Measurements from ENCODE around the gene MEX3C. TPM values are rescaled to one million over a fixed set of nuclear protein-coding genes. Genes with fewer than 3 reads are reported as not detected.

The MEX3C gene
- total and polyA plus RNA-seq, 2 donors (not counting 1 experiment from before 2014, with no cell fraction given) = 29.1 to 92.4 TPM

- H3K27ac Mint-ChIP-seq = no peak overlapping the region
- H3K4me1 Mint-ChIP-seq = no peaks in the 10 kb centered on the region
- Histone ChIP-seq H3K4me3 (ENCODE audit: control extremely low read depth in 1 of 5, extremely low read depth in 1 of 5, insufficient read depth in 1 of 5, low read depth in 2 of 5, low read length in 4 of 5) (no peak overlapping the region), H3K79me2 (ENCODE audit: control insufficient read depth, insufficient read depth, low read length) (no peaks in the 10 kb centered on the region), H4K20me1 (ENCODE audit: control insufficient read depth, insufficient read depth, low read length, poor library complexity, severe bottlenecking) (no peaks in the 10 kb centered on the region), H2AFZ (ENCODE audit: insufficient read depth, low read depth, low read length, poor library complexity, severe bottlenecking) (no peak overlapping the region), H3K27me3 (replicated peaks in 1 of 4; ENCODE audit: control extremely low read depth in 1 of 4, control insufficient read depth in 3 of 4, insufficient read depth in 4 of 4, low read length in 3 of 4) (no peaks in the 10 kb centered on the region), H3K4me2 (replicated peaks; ENCODE audit: low read depth, low read length, poor library complexity, severe bottlenecking) (no peak overlapping the region), H3K4me1 (ENCODE audit: control insufficient read depth in 2 of 2, insufficient read depth in 2 of 2, low read length in 2 of 2) (no peaks in the 10 kb centered on the region), H3K9ac (ENCODE audit: low read length) (no peak overlapping the region), H3K27ac (ENCODE audit: low read length in 2 of 2) (no peak overlapping the region), H3K9me3 (ENCODE audit: control extremely low read depth in 1 of 3, control insufficient read depth in 2 of 3, insufficient read depth in 1 of 3, low read length in 2 of 3) (peaks cover 0 to 7% (median 0%) of the 10 kb centered on the region in 3 donors), H3K36me3 (replicated peaks in 1 of 2; ENCODE audit: control extremely low read depth in 1 of 2, control insufficient read depth in 1 of 2, extremely low read depth in 1 of 2, insufficient read depth in 2 of 2, low read length in 1 of 2) (no peaks in the 10 kb centered on the region)
- intact Hi-C loops (cut with micrococcal nuclease) = no loop called here
- peaks cover 3% of the 10 kb centered on the region for H3K27me3 Mint-ChIP-seq
- no peak for ATAC-seq (ENCODE audit: low read depth)
- no peak overlapping the region for H3K4me3 Mint-ChIP-seq
- TF ChIP-seq EZH2 (IDR thresholded peaks at IDR 0.05; ENCODE audit: borderline replicate concordance, insufficient read depth, low read depth, low read length, poor library complexity, severe bottlenecking) (no peak), CTCF (IDR thresholded peaks at IDR 0.05) (no peak)
- ChIA-PET POLR2A (no interaction called here), CTCF (no interaction called here)
- no CpG with 5 or more reads among the region's 1 CpG for WGBS (ENCODE audit: insufficient coverage)
- no peaks in the 10 kb centered on the region for H3K9me3 Mint-ChIP-seq (ENCODE audit: insufficient read depth)
- no peak for DNase-seq
Observed at GRCh38 chr18:51227660-51228059, 30.2 kb upstream of the MEX3C start.

GRCh38 chr18:51226587-51227350 is 29.3 kb upstream of the MEX3C start:
- H3K4me3 ChIP-seq (ENCODE audit: control extremely low read depth in 1 of 5, extremely low read depth in 1 of 5, insufficient read depth in 1 of 5, low read depth in 2 of 5, low read length in 4 of 5) = no peak overlapping the region
- Mint-ChIP-seq H3K4me3 (no peak overlapping the region), H3K27ac (no peak overlapping the region), H3K27me3 (no peaks in the 10 kb centered on the region), H3K9me3 (ENCODE audit: insufficient read depth) (no peaks in the 10 kb centered on the region), H3K4me1 (no peaks in the 10 kb centered on the region)
- 100% methylated on average over 4 of the region's 4 CpGs for WGBS (ENCODE audit: insufficient coverage)
- no peak overlapping the region for H2AFZ ChIP-seq (ENCODE audit: insufficient read depth, low read depth, low read length, poor library complexity, severe bottlenecking)
- POLR2A ChIA-PET = no interaction called here
- DNase-seq (no peak), ATAC-seq (ENCODE audit: low read depth) (no peak)
- intact Hi-C loops (cut with micrococcal nuclease) = no loop called here
- H3K36me3 ChIP-seq (replicated peaks in 1 of 2; ENCODE audit: control extremely low read depth in 1 of 2, control insufficient read depth in 1 of 2, extremely low read depth in 1 of 2, insufficient read depth in 2 of 2, low read length in 1 of 2) = no peaks in the 10 kb centered on the region
- no peaks in the 10 kb centered on the region for H3K4me1 ChIP-seq (ENCODE audit: control insufficient read depth in 2 of 2, insufficient read depth in 2 of 2, low read length in 2 of 2)
- TF ChIP-seq CTCF (IDR thresholded peaks at IDR 0.05) (no peak), EZH2 (IDR thresholded peaks at IDR 0.05; ENCODE audit: borderline replicate concordance, insufficient read depth, low read depth, low read length, poor library complexity, severe bottlenecking) (no peak)
- H3K9me3 ChIP-seq (ENCODE audit: control extremely low read depth in 1 of 3, control insufficient read depth in 2 of 3, insufficient read depth in 1 of 3, low read length in 2 of 3) = peaks cover 0 to 7% (median 0%) of the 10 kb centered on the region in 3 donors
- CTCF ChIA-PET = no interaction called here
- no peak overlapping the region for H3K27ac ChIP-seq (ENCODE audit: low read length in 2 of 2)
- no peak overlapping the region for H3K4me2 ChIP-seq (replicated peaks; ENCODE audit: low read depth, low read length, poor library complexity, severe bottlenecking)
- no peaks in the 10 kb centered on the region for H3K27me3 ChIP-seq (replicated peaks in 1 of 4; ENCODE audit: control extremely low read depth in 1 of 4, control insufficient read depth in 3 of 4, insufficient read depth in 4 of 4, low read length in 3 of 4)
- no peak overlapping the region for H3K9ac ChIP-seq (ENCODE audit: low read length)
- no peaks in the 10 kb centered on the region for H3K79me2 ChIP-seq (ENCODE audit: control insufficient read depth, insufficient read depth, low read length)
- H4K20me1 ChIP-seq (ENCODE audit: control insufficient read depth, insufficient read depth, low read length, poor library complexity, severe bottlenecking) = no peaks in the 10 kb centered on the region
